KMS-11 (cell line): ENCODE measurements around the gene PRLH.

Experiments
- H2AFZ ChIP-seq: fragments of 200-600 bp; sonication (generic); 2 replicates; pipeline ENCODE4 v1.6.1; 2016; ENCODE audit warnings: antibody characterized with exemption, mixed run types, low read depth
- H3K27ac ChIP-seq: fragments of 200-600 bp; sonication (generic); 2 replicates; pipeline ENCODE4 v1.6.1; 2016; ENCODE audit warnings: mild to moderate bottlenecking, mixed run types
- H3K27me3 ChIP-seq: fragments of 200-600 bp; sonication (generic); 2 replicates; pipeline ENCODE4 v1.6.1; 2017; ENCODE audit warnings: mild to moderate bottlenecking, low read depth, mixed run types, moderate library complexity; ENCODE audit not compliant: insufficient read depth
- H3K36me3 ChIP-seq: fragments of 200-600 bp; sonication (generic); 2 replicates; pipeline ENCODE4 v1.6.1; 2017; ENCODE audit warnings: mild to moderate bottlenecking, mixed run types; ENCODE audit not compliant: insufficient read depth
- H3K4me1 ChIP-seq: fragments of 200-600 bp; sonication (generic); 2 replicates; pipeline ENCODE4 v1.6.1; 2016; ENCODE audit warnings: mild to moderate bottlenecking, low read depth, mixed run types; ENCODE audit not compliant: poor library complexity, severe bottlenecking
- H3K4me2 ChIP-seq: fragments of 200-600 bp; sonication (generic); 2 replicates; pipeline ENCODE4 v1.7.0; 2016; ENCODE audit warnings: mild to moderate bottlenecking, mixed run types
- H3K4me3 ChIP-seq: fragments of 200-600 bp; sonication (generic); IDR thresholded peaks from 2 replicates; pipeline ENCODE4 v1.6.1; 2017; ENCODE audit warnings: low read depth, low read length, mixed read lengths; ENCODE audit not compliant: insufficient read depth
- H3K79me2 ChIP-seq: fragments of 200-600 bp; sonication (generic); 2 replicates; pipeline ENCODE4 v1.6.1; 2016; ENCODE audit warnings: low read depth, mixed run types; ENCODE audit not compliant: insufficient read depth
- H3K9ac ChIP-seq: fragments of 200-600 bp; sonication (generic); 2 replicates; pipeline ENCODE4 v1.6.1; 2016; ENCODE audit warnings: mild to moderate bottlenecking, mixed run types
- H4K20me1 ChIP-seq: fragments of 200-600 bp; sonication (generic); 2 replicates; pipeline ENCODE4 v1.6.1; 2016; ENCODE audit warnings: mild to moderate bottlenecking, mixed run types; ENCODE audit not compliant: insufficient read depth
- CTCF ChIP-seq: fragments of 200-600 bp; sonication (generic); conservative IDR thresholded peaks from 2 replicates; pipeline ENCODE4 v1.6.1; 2017; ENCODE audit warnings: low read depth, mild to moderate bottlenecking, antibody characterized with exemption, low read length, moderate library complexity, mixed read lengths

PRLH gene

GRCh38 chr2:237546040-237546875, 20.1 kb upstream of the PRLH start:
- Histone ChIP-seq H3K27me3 (peaks cover 4% of the 10 kb centered on the region; the same call in 1 of the 2 replicates), H3K4me2 (no peak overlapping the region), H2AFZ (no peak overlapping the region), H3K4me3 (no peak overlapping the region), H4K20me1 (no peaks in the 10 kb centered on the region), H3K9ac (no peak overlapping the region), H3K27ac (no peak overlapping the region), H3K36me3 (no peaks in the 10 kb centered on the region), H3K4me1 (no peaks in the 10 kb centered on the region), H3K79me2 (no peaks in the 10 kb centered on the region)
- TF ChIP-seq CTCF = no peak

- TF ChIP-seq CTCF = no peak
- Histone ChIP-seq H3K9ac (no peak overlapping the region), H3K27me3 (peaks cover 4% of the 10 kb centered on the region; the same call in 1 of the 2 replicates), H3K4me1 (no peaks in the 10 kb centered on the region), H3K36me3 (no peaks in the 10 kb centered on the region), H3K4me2 (no peak overlapping the region), H3K27ac (no peak overlapping the region), H3K79me2 (no peaks in the 10 kb centered on the region), H3K4me3 (no peak overlapping the region), H2AFZ (no peak overlapping the region), H4K20me1 (no peaks in the 10 kb centered on the region)
Measured at GRCh38 chr2:237546876-237547395, 19.4 kb upstream of the PRLH start.

- no peak overlapping the region for H3K4me3 ChIP-seq
- no peak overlapping the region for H3K4me2 ChIP-seq
- TF ChIP-seq CTCF = no peak
- H2AFZ ChIP-seq = no peak overlapping the region
- no peaks in the 10 kb centered on the region for H4K20me1 ChIP-seq
- no peak overlapping the region for H3K27ac ChIP-seq
- H3K36me3 ChIP-seq = no peaks in the 10 kb centered on the region
- H3K4me1 ChIP-seq = no peaks in the 10 kb centered on the region
- H3K9ac ChIP-seq = no peak overlapping the region
- H3K27me3 ChIP-seq = peaks cover 4% of the 10 kb centered on the region; the same call in 1 of the 2 replicates
- H3K79me2 ChIP-seq = no peaks in the 10 kb centered on the region
Measured at GRCh38 chr2:237547841-237548416, 18.4 kb upstream of the PRLH start.

GRCh38 chr2:237549216-237549615, 17.2 kb upstream of the PRLH start:
- Histone ChIP-seq H3K79me2 (no peaks in the 10 kb centered on the region), H4K20me1 (no peaks in the 10 kb centered on the region), H3K4me1 (no peaks in the 10 kb centered on the region), H3K9ac (no peak overlapping the region), H3K27ac (no peak overlapping the region), H3K4me3 (no peak overlapping the region), H3K4me2 (no peak overlapping the region), H3K36me3 (no peaks in the 10 kb centered on the region), H3K27me3 (peaks cover 4% of the 10 kb centered on the region; the same call in 1 of the 2 replicates), H2AFZ (no peak overlapping the region)
- no peak for TF ChIP-seq CTCF
